Stimulated activated naive B cell treated with anti-CD40 and anti-IgM and Interleukin-4, amounts not matched to agents 10 μg/mL and 1 μg/mL and 100 μg/mL, for 72 hours (primary cell): ENCODE measurements around the gene ARV1.

Experiments used
- ATAC-seq, 2 donors: fragments of 150-1000 bp; cut with Tn5 transposase; replicated peaks; 2 replicates each; pipeline ENCODE4 v1.10.0; 2021; ENCODE audit warnings: moderate library complexity in 1 of 2
- DNase-seq: peaks from one replicate; pipeline ENCODE4 v3.0.0; 2021
- H3K27ac Mint-ChIP-seq: one replicate; pipeline ENCODE4 v1.8.0; 2022; ENCODE audit warnings: mild to moderate bottlenecking, mixed read lengths
- H3K27me3 Mint-ChIP-seq, 2 donors: one replicate each; pipeline ENCODE4 v1.8.0; 2022; ENCODE audit warnings: mixed read lengths in 2 of 2
- H3K36me3 Mint-ChIP-seq, 2 donors: one replicate each; pipeline ENCODE4 v1.8.0; 2022; ENCODE audit warnings: mixed read lengths in 2 of 2, mild to moderate bottlenecking in 1 of 2
- H3K4me1 Mint-ChIP-seq, 2 donors: one replicate each; pipeline ENCODE4 v1.8.0; 2022; ENCODE audit warnings: mixed read lengths in 2 of 2, mild to moderate bottlenecking in 1 of 2
- H3K4me3 Mint-ChIP-seq, 2 donors: one replicate each; pipeline ENCODE4 v1.8.0; 2022; ENCODE audit warnings: mild to moderate bottlenecking in 2 of 2, mixed read lengths in 2 of 2, moderate library complexity in 1 of 2
- H3K9me3 Mint-ChIP-seq, 2 donors: one replicate each; pipeline ENCODE4 v1.8.0; 2022; ENCODE audit warnings: mixed read lengths in 2 of 2, mild to moderate bottlenecking in 1 of 2

Gene ARV1

DNA sequence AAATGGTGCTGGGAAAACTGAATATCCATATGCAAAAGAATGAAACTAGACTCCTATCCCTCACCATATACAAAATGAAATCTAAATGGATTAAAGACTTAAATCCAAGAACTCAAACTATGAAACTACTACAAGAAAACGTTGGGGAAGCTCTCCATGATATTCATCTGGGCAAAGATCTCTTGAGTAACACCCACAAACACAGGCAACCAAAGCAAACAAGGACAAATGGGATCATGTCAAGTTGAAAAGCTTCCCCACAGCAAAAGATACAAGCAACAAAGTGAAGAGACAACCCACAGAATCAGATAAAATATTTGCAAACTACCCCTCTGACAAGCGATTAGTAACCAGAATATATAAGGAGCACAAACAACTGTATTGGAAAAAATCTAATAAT lies 14.0 kb upstream of the ARV1 start:
- no peak overlapping the region for H3K27ac Mint-ChIP-seq
- H3K4me3 Mint-ChIP-seq: no peak overlapping the region
- peaks cover 41 to 44% of the 10 kb centered on the region in 2 donors for H3K36me3 Mint-ChIP-seq
- H3K27me3 Mint-ChIP-seq: no peaks in the 10 kb centered on the region
- DNase-seq (no peak), ATAC-seq (no peak)
- H3K9me3 Mint-ChIP-seq: no peaks in the 10 kb centered on the region
- H3K4me1 Mint-ChIP-seq: peaks cover 34 to 67% of the 10 kb centered on the region in 2 donors

DNA sequence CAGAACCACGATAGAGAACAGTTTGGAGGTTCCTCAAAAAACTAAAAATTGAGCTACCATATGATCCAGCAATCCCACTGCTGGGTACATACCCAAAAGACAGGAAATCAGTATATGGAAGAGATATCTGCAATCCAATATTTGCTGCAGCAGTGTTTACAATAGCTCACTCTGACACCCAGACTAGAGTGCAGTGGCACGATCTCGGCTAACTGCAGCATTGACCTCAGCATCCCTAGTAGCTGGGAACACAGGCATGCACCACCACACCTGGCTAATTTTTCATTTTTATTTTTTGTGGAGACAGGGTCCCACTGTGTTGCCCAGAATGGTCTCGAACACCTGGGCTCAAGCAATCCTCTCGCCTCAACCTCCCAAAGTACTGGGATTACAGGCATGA lies 13.4 kb upstream of the ARV1 start:
- Mint-ChIP-seq H3K27me3 (no peaks in the 10 kb centered on the region), H3K4me3 (no peak overlapping the region), H3K27ac (no peak overlapping the region), H3K4me1 (peaks cover 39 to 67% of the 10 kb centered on the region in 2 donors), H3K9me3 (no peaks in the 10 kb centered on the region), H3K36me3 (peaks cover 41 to 44% of the 10 kb centered on the region in 2 donors)
- ATAC-seq (no peak), DNase-seq (no peak)

DNA sequence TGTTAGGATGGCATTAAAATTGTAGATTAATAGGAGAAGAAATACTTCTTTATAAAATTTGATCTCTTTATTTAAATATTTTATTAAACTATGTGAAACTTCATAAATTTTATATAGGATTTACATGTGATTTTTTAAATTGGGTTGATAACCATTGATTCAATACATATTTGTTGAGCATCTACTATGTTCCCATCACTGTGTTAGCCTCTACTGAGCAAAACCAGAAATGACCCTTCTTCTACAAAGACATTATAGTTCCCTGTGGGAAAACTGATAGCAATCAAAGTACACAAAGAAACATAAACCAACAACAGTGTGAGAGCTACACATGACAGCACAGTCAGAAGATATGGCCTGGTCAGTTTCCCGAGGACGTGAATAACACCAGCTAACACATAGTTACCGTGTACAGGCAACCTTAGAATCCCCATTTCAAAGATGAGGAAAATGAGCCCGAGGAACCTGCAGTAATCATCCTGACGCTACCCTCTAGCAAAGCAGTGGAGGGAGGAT lies 12.5 kb upstream of the ARV1 start:
- peaks cover 32 to 65% of the 10 kb centered on the region in 2 donors for H3K4me1 Mint-ChIP-seq
- H3K36me3 Mint-ChIP-seq: peaks cover 34 to 38% of the 10 kb centered on the region in 2 donors
- no peak for ATAC-seq
- H3K9me3 Mint-ChIP-seq: no peaks in the 10 kb centered on the region
- no peak overlapping the region for H3K4me3 Mint-ChIP-seq
- no peak for DNase-seq
- no peak overlapping the region for H3K27ac Mint-ChIP-seq
- no peaks in the 10 kb centered on the region for H3K27me3 Mint-ChIP-seq

GRCh38 chr1:230970432-230970831 lies 8.5 kb upstream of the ARV1 start:
- H3K4me3 Mint-ChIP-seq: no peak overlapping the region
- peaks cover 18 to 26% of the 10 kb centered on the region in 2 donors for H3K36me3 Mint-ChIP-seq
- ATAC-seq: no peak
- no peaks in the 10 kb centered on the region for H3K27me3 Mint-ChIP-seq
- no peaks in the 10 kb centered on the region for H3K9me3 Mint-ChIP-seq
- no peak for DNase-seq
- H3K4me1 Mint-ChIP-seq: peaks cover 36 to 52% of the 10 kb centered on the region in 2 donors
- peak overlapping the region; percentile 81 for H3K27ac Mint-ChIP-seq

DNA sequence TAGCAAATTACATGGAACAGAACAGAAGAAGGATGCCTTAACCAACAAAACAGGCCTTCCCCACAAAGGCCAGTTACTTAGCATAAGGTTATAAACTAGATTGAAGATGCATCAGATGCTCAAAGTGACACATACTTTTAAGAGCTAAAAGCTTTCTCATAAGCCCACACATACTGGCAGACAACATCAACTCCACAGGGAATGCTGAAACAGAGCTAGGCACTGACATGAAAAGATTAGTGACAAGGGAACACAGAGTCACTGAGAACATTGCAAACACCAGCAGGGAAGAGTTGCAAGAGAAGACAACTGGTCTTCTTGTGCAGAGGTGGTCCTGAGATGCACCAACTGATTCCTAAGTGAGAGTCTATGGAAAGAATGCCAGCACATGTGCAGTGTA lies 7.1 kb upstream of the ARV1 start:
- no peak for ATAC-seq
- H3K4me3 Mint-ChIP-seq: peak overlapping the region in 1 of 2 donors; percentile 29
- DNase-seq: no peak
- no peaks in the 10 kb centered on the region for H3K9me3 Mint-ChIP-seq
- H3K27me3 Mint-ChIP-seq: no peaks in the 10 kb centered on the region
- H3K4me1 Mint-ChIP-seq: peaks cover 42 to 62% of the 10 kb centered on the region in 2 donors
- H3K27ac Mint-ChIP-seq: peak overlapping the region; percentile 56
- H3K36me3 Mint-ChIP-seq: peaks cover 23 to 35% of the 10 kb centered on the region in 2 donors

GRCh38 chr1:230972855-230973271 lies 6.0 kb upstream of the ARV1 start:
- H3K27ac Mint-ChIP-seq: peak overlapping the region; percentile 93
- H3K9me3 Mint-ChIP-seq: no peaks in the 10 kb centered on the region
- ATAC-seq (peak; percentile 87 to 89), DNase-seq (no peak)
- no peaks in the 10 kb centered on the region for H3K27me3 Mint-ChIP-seq
- peaks cover 28 to 42% of the 10 kb centered on the region in 2 donors for H3K36me3 Mint-ChIP-seq
- H3K4me3 Mint-ChIP-seq: peak overlapping the region; percentile 28 to 48
- H3K4me1 Mint-ChIP-seq: peaks cover 45 to 71% of the 10 kb centered on the region in 2 donors

DNA sequence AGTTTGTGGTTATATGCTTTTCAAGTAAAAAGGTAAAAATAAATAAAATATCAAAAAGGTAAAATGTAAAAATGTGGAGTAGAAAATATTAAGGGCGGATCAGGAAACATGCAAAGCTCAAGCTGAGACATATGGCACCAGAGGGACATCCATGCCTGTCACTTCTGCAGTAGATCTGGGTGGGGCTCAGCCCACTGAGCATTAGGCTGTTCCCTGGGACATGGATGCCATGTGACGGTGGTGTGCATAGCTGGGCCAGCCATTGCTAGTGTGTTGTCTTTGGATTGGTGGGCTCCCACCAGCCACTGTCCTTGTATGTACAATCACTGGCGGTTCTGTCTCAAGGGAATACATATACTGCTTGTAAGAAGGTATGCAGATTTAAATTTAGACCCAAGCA lies 3.3 kb upstream of the ARV1 start:
- Mint-ChIP-seq H3K4me3 (peak overlapping the region in 1 of 2 donors; percentile 6), H3K27ac (peak overlapping the region; percentile 32)

DNA sequence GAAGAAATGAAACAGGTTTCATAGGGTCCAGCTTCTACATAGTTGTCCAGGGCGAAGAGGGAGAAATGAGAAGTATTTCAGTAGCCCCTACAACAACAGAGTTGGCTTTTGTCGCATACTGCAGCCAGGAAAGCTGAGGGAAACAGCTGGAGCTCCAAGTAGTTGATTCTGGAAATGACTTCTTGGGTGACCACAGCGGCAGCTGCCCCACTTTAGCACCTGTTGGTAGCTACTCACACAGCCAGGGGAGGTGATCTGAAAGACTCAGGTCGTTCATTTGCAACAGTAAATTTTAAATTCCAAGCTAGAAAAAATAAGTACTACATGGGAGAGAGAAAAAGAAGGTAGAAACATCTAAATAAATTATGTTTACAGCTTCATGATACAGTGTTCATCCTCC lies 2.5 kb upstream of the ARV1 start:
- no peak for DNase-seq
- Mint-ChIP-seq H3K36me3 (peaks cover 14 to 31% of the 10 kb centered on the region in 2 donors), H3K4me1 (peaks cover 36 to 43% of the 10 kb centered on the region in 2 donors), H3K27ac (peak overlapping the region; percentile 90), H3K9me3 (no peaks in the 10 kb centered on the region), H3K4me3 (peak overlapping the region; percentile 64 to 96), H3K27me3 (no peaks in the 10 kb centered on the region)
- ATAC-seq: no peak

More for the DNA sequence above, 3.3 kb upstream of the ARV1 start:
- ATAC-seq: no peak
- no peaks in the 10 kb centered on the region for H3K9me3 Mint-ChIP-seq
- no peak for DNase-seq
- H3K36me3 Mint-ChIP-seq: peaks cover 15 to 32% of the 10 kb centered on the region in 2 donors
- peaks cover 36 to 48% of the 10 kb centered on the region in 2 donors for H3K4me1 Mint-ChIP-seq
- H3K27me3 Mint-ChIP-seq: no peaks in the 10 kb centered on the region

DNA sequence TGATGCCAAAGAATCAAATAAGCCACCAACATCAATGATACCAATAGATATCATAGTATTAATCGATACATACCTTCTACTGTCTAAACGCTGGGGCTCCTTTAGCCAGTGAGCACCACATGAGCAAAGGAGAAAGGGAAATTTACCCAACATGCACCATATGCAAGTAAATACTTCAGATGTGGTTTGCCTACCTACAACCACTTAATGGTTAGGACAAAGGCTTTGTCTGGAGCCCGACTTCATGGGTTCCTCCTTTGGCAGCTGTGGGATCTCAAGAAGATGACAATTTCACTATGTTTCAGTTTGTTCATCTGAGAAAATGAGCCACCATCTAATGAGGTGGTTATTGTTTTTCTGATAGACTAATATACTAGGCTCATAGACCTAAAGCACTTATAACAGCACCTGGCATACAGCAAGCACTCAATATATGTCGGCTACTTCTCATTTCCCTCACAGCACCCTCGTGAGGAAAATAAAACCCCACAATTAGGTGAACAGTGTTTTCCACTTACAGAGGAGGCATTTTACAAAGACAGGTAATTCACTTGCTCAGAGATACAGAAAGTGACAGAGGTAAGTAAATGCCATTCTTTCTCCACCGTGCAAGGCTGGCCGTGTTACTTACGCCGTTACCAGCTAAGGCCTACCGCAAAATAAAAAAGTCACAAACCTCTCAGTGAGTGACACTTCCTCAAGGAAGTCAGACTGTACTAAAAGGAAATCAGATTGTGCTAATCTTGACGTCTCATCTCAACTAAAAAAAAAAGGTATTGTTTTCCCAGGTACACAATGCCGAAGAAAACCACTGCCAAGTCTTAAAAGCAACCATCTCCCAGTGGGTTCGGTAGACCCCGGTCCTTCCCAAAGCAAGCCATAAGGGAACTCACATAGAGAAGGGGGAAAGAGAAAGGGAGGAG lies 1.8 kb upstream of the ARV1 start:
- Mint-ChIP-seq H3K36me3 (peaks cover 14 to 31% of the 10 kb centered on the region in 2 donors), H3K4me3 (peak overlapping the region; percentile 96 to 100), H3K4me1 (peaks cover 31 to 36% of the 10 kb centered on the region in 2 donors), H3K27me3 (no peaks in the 10 kb centered on the region), H3K27ac (peak overlapping the region; percentile 99), H3K9me3 (no peaks in the 10 kb centered on the region)
- ATAC-seq (peak; percentile 18 to 23), DNase-seq (no peak)

- H3K36me3 Mint-ChIP-seq: peaks cover 14 to 31% of the 10 kb centered on the region in 2 donors
- ATAC-seq: peak; percentile 5 to 6
- H3K4me3 Mint-ChIP-seq: peak overlapping the region; percentile 96 to 100
- H3K27ac Mint-ChIP-seq: peak overlapping the region; percentile 99
- peaks cover 24 to 28% of the 10 kb centered on the region in 2 donors for H3K4me1 Mint-ChIP-seq
- no peaks in the 10 kb centered on the region for H3K9me3 Mint-ChIP-seq
- no peak for DNase-seq
- H3K27me3 Mint-ChIP-seq: no peaks in the 10 kb centered on the region
Observed at GRCh38 chr1:230977761-230978490, 968 bp upstream of the ARV1 start.

DNA sequence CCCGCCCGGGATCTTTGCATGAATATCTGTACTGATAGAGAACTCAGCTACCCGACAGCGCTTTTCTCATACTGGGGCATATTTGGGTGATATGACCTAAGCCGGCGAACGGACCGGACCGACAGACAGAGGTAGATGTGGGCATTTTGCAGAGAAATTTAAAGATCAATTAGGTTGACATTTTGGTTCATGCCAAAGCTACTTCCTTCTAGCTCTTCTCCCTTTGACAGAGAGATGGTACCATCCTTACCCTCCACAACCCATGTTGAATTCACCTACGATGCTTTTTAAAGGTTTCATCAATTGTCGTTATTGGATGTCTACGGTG lies 459 bp downstream of the ARV1 start:
- Mint-ChIP-seq H3K36me3 (peaks cover 18 to 34% of the 10 kb centered on the region in 2 donors), H3K4me3 (no peak overlapping the region), H3K27ac (peak overlapping the region; percentile 97)

DNA sequence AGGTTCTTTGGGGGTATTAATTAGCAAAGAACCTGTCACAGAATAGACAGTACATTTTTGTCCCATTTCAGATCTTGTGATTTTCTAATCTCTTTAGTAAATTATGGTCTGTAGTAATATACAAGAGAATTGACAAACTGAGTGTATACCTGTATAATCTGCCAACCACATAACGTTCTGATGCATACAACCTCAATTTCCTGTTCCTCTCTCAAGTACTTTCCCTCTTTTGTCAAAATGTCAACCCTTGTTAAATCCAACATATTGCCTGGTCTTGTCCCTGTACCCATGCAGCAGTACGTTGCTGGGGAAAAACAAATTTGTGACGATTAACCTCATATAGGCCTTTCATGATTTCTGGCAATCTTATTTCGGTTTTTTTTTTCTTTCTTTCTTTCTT lies 1.1 kb downstream of the ARV1 start:
- Mint-ChIP-seq H3K9me3 (no peaks in the 10 kb centered on the region), H3K36me3 (peaks cover 20 to 35% of the 10 kb centered on the region in 2 donors), H3K27me3 (no peaks in the 10 kb centered on the region), H3K4me3 (no peak overlapping the region), H3K27ac (no peak overlapping the region), H3K4me1 (peaks cover 20 to 37% of the 10 kb centered on the region in 2 donors)
- no peak for ATAC-seq
- DNase-seq: no peak

More for the DNA sequence above, 459 bp downstream of the ARV1 start:
- Mint-ChIP-seq H3K9me3 (no peaks in the 10 kb centered on the region), H3K4me1 (peaks cover 20 to 31% of the 10 kb centered on the region in 2 donors), H3K27me3 (no peaks in the 10 kb centered on the region)
- ATAC-seq: no peak
- DNase-seq: no peak

- no peak overlapping the region for H3K27ac Mint-ChIP-seq
Observed at GRCh38 chr1:230982696-230983095, 3.8 kb downstream of the ARV1 start.

GRCh38 chr1:230983811-230984210 lies 4.9 kb downstream of the ARV1 start:
- peaks cover 13 to 37% of the 10 kb centered on the region in 2 donors for H3K4me1 Mint-ChIP-seq
- no peak overlapping the region for H3K27ac Mint-ChIP-seq
- no peak overlapping the region for H3K4me3 Mint-ChIP-seq
- H3K9me3 Mint-ChIP-seq: no peaks in the 10 kb centered on the region
- DNase-seq (no peak), ATAC-seq (no peak)
- H3K27me3 Mint-ChIP-seq: no peaks in the 10 kb centered on the region
- peaks cover 24 to 41% of the 10 kb centered on the region in 2 donors for H3K36me3 Mint-ChIP-seq

More at GRCh38 chr1:230982696-230983095, 3.8 kb downstream of the ARV1 start:
- no peak for DNase-seq
- H3K36me3 Mint-ChIP-seq: peaks cover 24 to 39% of the 10 kb centered on the region in 2 donors
- H3K4me3 Mint-ChIP-seq: no peak overlapping the region
- H3K4me1 Mint-ChIP-seq: peaks cover 13 to 37% of the 10 kb centered on the region in 2 donors
- H3K27me3 Mint-ChIP-seq: no peaks in the 10 kb centered on the region
- no peaks in the 10 kb centered on the region for H3K9me3 Mint-ChIP-seq
- no peak for ATAC-seq
